ENCODE results near the gene TK1. TPM values are rescaled to one million over a fixed set of nuclear protein-coding genes. Genes with fewer than 3 reads are reported as not detected.

Gene TK1
- total RNA-seq, 4 donors from 2014 or later, result 7.4 to 27.9 (median 9.4) TPM

DNA sequence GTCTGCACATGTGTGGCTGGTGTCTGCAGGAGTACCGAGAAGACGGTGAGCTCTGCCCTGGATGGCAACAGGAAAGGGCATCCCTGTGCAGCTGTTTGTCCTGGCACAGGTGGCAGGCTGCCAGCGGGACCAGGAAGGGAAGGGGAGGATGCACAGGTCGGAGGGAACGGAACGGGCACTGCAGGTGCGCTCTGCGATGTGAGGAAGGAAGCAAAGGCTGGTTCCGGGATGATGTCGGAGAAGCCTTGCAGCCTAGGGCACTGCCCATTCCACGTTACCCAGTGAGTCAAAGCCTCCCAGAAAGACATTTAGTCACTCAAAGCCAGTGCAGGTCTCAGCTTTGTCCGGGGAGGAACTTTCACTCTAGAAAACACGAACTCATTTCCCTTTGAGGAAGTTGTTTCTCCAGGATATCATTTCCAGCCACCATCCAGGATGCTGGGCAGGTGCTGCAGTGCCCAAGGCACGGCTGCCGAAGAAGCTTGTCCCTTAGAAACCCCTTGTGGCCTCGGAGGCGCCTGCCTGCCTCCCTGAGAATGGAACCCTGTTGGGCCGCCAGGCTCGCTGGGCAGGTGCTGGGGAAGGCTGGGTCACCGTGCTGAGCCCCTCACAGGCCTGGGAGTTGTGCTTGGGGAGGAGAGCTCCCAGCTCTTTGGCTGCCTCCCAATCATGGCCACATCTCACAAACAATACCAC is 40.1 kb upstream of the TK1 start:
- Histone ChIP-seq H3K4me3 (no peak overlapping the region), H3K27ac (no peak overlapping the region), H3K36me3 (no peaks in the 10 kb centered on the region), H3K4me1 (peaks cover 0 to 3% (median 0%) of the 10 kb centered on the region in 4 donors), H3K27me3 (peaks cover 34% of the 10 kb centered on the region), H3K9me3 (no peaks in the 10 kb centered on the region)
- 56% methylated on average over 20 of the region's 20 CpGs; no CpG with 5 or more reads in 1 of the 2 donors for WGBS, 2 donors (ENCODE audit: low coverage in 1 of 2)
- TF ChIP-seq, protein P1, sequence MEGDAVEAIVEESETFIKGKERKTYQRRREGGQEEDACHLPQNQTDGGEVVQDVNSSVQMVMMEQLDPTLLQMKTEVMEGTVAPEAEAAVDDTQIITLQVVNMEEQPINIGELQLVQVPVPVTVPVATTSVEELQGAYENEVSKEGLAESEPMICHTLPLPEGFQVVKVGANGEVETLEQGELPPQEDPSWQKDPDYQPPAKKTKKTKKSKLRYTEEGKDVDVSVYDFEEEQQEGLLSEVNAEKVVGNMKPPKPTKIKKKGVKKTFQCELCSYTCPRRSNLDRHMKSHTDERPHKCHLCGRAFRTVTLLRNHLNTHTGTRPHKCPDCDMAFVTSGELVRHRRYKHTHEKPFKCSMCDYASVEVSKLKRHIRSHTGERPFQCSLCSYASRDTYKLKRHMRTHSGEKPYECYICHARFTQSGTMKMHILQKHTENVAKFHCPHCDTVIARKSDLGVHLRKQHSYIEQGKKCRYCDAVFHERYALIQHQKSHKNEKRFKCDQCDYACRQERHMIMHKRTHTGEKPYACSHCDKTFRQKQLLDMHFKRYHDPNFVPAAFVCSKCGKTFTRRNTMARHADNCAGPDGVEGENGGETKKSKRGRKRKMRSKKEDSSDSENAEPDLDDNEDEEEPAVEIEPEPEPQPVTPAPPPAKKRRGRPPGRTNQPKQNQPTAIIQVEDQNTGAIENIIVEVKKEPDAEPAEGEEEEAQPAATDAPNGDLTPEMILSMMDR (IDR thresholded peaks at IDR 0.05), result no peak
- TF ChIP-seq EP300 (IDR thresholded peaks at IDR 0.05; ENCODE audit: low read depth) (no peak), POLR2A (IDR thresholded peaks at IDR 0.05) (no peak), POLR2AphosphoS5 (IDR thresholded peaks at IDR 0.05) (no peak)
- intact Hi-C loops (cut with DNase I; ENCODE audit: low total_unique reads), result no loop called here
- in situ Hi-C loops (cut with MboI; ENCODE audit: low pct_ligation_motif_present in 1 of 4, low pct_unique_long_range_greater_than_20kb in 1 of 4, low sequenced_read_pairs in 3 of 4), result no loop called here
- peak; percentile 25 for DNase-seq

DNA sequence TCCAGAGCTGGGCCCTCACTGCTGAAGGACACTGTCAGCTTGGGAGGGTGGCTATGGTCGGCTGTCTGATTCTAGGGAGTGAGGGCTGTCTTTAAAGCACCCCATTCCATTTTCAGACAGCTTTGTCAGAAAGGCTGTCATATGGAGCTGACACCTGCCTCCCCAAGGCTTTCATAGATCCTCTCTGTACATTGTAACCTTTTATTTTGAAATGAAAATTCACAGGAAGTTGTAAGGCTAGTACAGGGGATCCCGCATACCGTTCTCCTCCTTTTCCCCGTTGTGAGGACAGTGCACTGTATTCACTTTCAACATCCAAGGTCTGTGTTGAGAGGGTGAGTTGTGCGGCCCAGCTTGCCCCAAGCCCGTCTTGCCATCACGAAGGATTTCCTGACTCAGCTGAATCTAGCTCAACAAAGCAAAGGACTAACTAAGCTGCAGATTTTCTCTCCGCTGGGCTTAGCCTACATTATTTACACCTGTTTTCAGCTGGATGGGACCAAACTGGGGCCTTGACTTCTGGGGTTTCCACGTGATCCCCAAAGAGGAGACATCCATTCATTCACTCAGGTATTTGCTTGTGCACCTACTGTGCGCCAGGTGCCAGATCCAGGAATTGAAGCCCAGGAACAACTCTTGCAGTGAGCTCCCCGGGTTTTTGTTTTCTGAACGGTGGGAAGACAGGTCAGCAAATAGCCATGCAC is 39.4 kb upstream of the TK1 start:
- Histone ChIP-seq H3K27me3 (peaks cover 27% of the 10 kb centered on the region), H3K4me1 (peaks cover 0 to 3% (median 0%) of the 10 kb centered on the region in 4 donors), H3K4me3 (no peak overlapping the region), H3K27ac (no peak overlapping the region), H3K36me3 (no peaks in the 10 kb centered on the region), H3K9me3 (no peaks in the 10 kb centered on the region)
- DNase-seq, result no peak
- in situ Hi-C loops (cut with MboI; ENCODE audit: low pct_ligation_motif_present in 1 of 4, low pct_unique_long_range_greater_than_20kb in 1 of 4, low sequenced_read_pairs in 3 of 4) (no loop called here), intact Hi-C loops (cut with DNase I; ENCODE audit: low total_unique reads) (no loop called here)
- WGBS, 2 donors (ENCODE audit: low coverage in 1 of 2), result 70 to 74% methylated on average over 2 to 12 of the region's 12 CpGs
- TF ChIP-seq POLR2AphosphoS5 (IDR thresholded peaks at IDR 0.05) (no peak), POLR2A (IDR thresholded peaks at IDR 0.05) (no peak)

DNA sequence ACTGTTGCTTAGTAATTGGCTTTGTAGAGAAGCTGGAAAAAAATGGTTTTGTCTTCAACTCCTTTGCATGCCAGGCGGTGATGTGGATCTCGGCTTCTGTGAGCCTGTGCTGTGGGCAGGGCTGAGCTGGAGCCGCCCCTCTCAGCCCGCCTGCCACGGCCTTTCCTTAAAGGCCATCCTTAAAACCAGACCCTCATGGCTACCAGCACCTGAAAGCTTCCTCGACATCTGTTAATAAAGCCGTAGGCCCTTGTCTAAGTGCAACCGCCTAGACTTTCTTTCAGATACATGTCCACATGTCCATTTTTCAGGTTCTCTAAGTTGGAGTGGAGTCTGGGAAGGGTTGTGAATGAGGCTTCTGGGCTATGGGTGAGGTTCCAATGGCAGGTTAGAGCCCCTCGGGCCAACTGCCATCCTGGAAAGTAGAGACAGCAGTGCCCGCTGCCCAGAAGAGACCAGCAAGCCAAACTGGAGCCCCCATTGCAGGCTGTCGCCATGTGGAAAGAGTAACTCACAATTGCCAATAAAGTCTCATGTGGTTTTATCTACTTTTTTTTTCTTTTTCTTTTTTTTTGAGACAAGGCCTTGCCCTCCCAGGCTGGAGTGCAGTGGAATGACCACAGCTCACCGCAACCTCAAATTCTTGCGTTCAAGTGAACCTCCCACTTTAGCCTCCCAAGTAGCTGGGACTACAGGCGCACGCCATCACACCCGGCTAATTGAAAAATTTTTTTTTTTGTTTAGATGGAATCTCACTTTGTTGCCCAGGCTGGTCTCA is 38.4 kb upstream of the TK1 start:
- H3K4me3 ChIP-seq, result no peak overlapping the region
- 93 to 96% methylated on average over 5 to 16 of the region's 16 CpGs for WGBS, 2 donors (ENCODE audit: low coverage in 1 of 2)
- H3K27me3 ChIP-seq, result peaks cover 18% of the 10 kb centered on the region
- in situ Hi-C loops (cut with MboI; ENCODE audit: low pct_ligation_motif_present in 1 of 4, low pct_unique_long_range_greater_than_20kb in 1 of 4, low sequenced_read_pairs in 3 of 4), result no loop called here
- no peaks in the 10 kb centered on the region for H3K36me3 ChIP-seq
- peaks cover 0 to 3% (median 0%) of the 10 kb centered on the region in 4 donors for H3K4me1 ChIP-seq
- H3K27ac ChIP-seq, result no peak overlapping the region
- no peaks in the 10 kb centered on the region for H3K9me3 ChIP-seq
- TF ChIP-seq, protein P1 (IDR thresholded peaks at IDR 0.05), result no peak
- TF ChIP-seq EP300 (IDR thresholded peaks at IDR 0.05; ENCODE audit: low read depth) (no peak), POLR2AphosphoS5 (IDR thresholded peaks at IDR 0.05) (no peak), POLR2A (IDR thresholded peaks at IDR 0.05) (no peak)
- no peak for DNase-seq
- intact Hi-C loops (cut with DNase I; ENCODE audit: low total_unique reads), result no loop called here

DNA sequence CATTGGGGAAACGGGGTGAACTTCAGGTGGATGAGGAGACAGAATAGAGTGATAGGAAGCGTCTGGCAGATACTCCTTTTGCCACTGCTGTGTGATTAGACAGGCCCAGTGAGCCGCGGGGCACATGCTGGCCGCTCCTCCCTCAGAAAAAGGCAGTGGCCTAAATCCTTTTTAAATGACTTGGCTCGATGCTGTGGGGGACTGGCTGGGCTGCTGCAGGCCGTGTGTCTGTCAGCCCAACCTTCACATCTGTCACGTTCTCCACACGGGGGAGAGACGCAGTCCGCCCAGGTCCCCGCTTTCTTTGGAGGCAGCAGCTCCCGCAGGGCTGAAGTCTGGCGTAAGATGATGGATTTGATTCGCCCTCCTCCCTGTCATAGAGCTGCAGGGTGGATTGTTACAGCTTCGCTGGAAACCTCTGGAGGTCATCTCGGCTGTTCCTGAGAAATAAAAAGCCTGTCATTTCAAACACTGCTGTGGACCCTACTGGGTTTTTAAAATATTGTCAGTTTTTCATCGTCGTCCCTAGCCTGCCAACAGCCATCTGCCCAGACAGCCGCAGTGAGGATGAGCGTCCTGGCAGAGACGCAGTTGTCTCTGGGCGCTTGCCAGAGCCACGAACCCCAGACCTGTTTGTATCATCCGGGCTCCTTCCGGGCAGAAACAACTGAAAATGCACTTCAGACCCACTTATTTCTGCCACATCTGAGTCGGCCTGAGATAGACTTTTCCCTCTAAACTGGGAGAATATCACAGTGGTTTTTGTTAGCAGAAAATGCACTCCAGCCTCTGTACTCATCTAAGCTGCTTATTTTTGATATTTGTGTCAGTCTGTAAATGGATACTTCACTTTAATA is 37.6 kb upstream of the TK1 start:
- no peak for TF ChIP-seq EP300 (IDR thresholded peaks at IDR 0.05; ENCODE audit: low read depth)
- intact Hi-C loops (cut with DNase I; ENCODE audit: low total_unique reads) (no loop called here), in situ Hi-C loops (cut with MboI; ENCODE audit: low pct_ligation_motif_present in 1 of 4, low pct_unique_long_range_greater_than_20kb in 1 of 4, low sequenced_read_pairs in 3 of 4) (no loop called here)
- Histone ChIP-seq H3K4me3 (no peak overlapping the region), H3K4me1 (peaks cover 0 to 3% (median 0%) of the 10 kb centered on the region in 4 donors), H3K9me3 (no peaks in the 10 kb centered on the region), H3K27me3 (peaks cover 10% of the 10 kb centered on the region), H3K27ac (no peak overlapping the region), H3K36me3 (no peaks in the 10 kb centered on the region)
- no peak for DNase-seq
- 86 to 92% methylated on average over 12 to 27 of the region's 27 CpGs for WGBS, 2 donors (ENCODE audit: low coverage in 1 of 2)
